GM08714 (cell line): ENCODE data around the gene SH3RF3.

Source experiments
- H3K4me3 ChIP-seq: fragments of 200-500 bp; sonication (Bioruptor generic); 2 replicates; pipeline ENCODE4 v1.5.1; 2014; ENCODE audit warnings: mild to moderate bottlenecking, low read length, inconsistent platforms
- ZNF274 ChIP-seq: IDR thresholded peaks from 2 replicates; pipeline ENCODE4 v1.6.1; 2012; ENCODE audit warnings: mild to moderate bottlenecking, low read depth, low read length

SH3RF3 gene

DNA sequence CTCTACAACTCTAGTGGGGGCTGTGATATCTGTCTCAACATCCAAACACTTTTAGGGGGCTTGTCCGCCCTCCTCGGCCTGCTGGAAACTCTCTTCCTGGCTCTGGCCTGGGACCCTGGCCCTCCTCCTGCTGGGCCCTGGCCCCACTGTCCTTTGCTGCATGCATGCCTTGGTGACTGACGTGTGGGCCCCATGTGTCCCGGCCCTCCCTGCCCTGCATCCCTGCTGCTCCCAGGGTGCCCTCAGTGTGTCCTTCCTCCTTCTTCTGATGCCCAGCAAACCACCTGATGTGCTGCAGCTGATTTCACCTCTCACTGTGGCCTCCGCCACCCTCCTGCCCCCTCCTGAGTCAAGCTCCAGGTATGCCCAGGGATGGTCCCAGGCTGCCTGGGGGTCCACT, 383.1 kb downstream of the SH3RF3 start:
- TF ChIP-seq ZNF274, result no peak
- H3K4me3 ChIP-seq, result no peak overlapping the region

DNA sequence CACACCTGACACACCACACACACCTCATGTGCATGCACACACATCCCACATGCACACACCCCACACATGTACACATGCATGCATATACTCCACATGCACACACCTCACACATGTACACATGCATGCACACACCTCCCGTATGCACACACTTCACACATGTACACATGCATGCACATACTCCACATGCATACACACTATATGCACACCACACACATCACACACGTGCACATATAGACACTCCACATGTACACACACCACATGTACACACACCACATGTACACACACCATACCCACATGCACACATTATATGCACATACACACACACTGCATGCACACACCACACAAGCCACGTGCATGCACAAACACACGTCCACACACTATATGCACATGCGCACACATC, 384.2 kb downstream of the SH3RF3 start:
- TF ChIP-seq ZNF274, result no peak

GRCh38 chr2:109513749-109514588, 385.0 kb downstream of the SH3RF3 start:
- TF ChIP-seq ZNF274, result no peak
- H3K4me3 ChIP-seq, result no peak overlapping the region

More for the DNA sequence above, 384.2 kb downstream of the SH3RF3 start:
- H3K4me3 ChIP-seq, result no peak overlapping the region

DNA sequence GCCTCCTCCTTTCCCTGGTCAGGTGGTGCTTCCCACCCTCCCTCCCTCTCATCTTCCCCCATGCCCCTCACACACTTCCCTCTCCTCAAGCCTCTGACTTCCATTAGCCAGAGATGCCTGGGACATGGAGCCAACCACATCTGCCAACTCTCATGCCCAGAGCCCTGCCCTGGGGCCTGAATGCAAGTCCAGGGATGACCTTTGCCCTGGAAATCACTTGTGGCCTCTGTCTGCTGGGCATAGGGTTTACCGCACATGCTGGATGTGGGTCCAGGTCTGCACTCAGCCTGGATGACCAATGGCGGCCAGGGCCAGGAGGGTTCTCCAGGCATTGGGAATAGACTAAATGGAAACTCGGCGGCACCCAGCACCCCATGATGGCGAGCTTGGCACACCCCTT, 385.9 kb downstream of the SH3RF3 start:
- H3K4me3 ChIP-seq, result no peak overlapping the region
- TF ChIP-seq ZNF274, result no peak

DNA sequence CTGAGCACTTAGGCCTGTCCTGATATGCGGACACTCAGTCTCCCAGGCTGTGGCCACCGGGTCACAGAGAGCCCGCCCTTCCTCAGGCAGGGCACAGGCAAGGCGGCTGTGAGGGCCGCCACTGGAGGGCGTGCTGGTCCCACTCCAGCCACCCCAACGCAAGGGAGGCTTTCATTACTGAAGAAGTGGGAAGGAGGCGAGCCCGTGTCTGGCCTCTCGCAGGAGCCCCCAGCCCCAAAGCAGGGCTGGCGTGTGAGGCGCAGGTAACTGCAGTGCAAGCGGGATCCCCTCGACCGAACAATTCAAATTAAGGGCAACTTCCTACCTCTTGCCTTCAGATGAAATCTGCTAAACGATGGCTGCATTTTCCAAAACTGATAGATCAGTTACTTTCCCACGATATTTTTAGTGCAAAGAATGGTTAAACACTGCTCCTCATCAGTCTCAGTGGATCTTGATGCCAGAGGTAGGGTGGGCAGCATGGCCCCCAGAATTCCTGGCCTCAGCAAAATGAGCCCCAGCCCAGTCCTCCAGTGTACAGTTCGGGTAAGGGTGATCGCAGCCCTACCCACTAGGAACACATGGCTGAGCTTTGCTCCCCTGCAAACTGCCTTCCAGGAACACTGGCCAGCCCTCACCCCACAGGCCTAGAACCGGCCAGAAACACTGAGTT, 387.6 kb downstream of the SH3RF3 start:
- TF ChIP-seq ZNF274, result no peak
- H3K4me3 ChIP-seq, result no peak overlapping the region

DNA sequence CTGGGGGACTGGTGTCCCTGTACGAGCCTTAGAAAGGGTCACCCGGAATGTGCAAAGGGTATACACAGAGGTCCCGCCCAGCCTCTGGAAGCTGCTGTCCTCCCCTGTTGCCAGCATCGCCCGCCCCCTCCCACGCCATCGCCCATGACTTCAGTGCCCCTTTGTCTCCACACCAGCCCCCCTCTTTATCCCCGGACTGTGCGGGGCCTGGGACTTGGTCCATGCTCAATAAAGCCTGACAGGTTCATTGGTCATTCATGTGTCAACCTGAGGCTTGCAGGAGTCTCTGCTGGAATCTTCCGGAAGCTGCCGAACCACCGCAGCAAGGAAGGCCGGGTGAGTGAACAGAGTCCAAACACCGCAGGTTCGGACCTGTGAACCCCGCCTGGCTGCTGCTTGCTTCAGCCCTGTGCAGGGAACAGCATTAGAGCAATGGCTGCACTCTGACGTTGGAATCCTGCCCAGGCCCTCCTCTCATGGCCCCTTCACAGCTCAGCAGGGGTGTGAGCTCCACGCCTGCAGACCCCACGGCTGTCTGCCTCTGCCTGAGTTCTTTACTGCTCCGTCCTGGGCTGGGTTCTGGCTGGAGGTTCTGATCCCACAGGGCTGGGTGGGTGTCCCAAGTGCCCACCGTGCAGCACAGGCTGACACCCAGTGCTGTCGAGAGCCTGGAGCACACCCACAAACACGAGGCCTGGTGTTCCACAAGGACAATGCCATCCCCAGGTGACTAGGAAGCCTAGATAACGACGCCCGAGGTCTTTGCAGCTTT, 388.3 kb downstream of the SH3RF3 start:
- TF ChIP-seq ZNF274, result no peak
- no peak overlapping the region for H3K4me3 ChIP-seq

GRCh38 chr2:109519513-109519912, 390.5 kb downstream of the SH3RF3 start:
- H3K4me3 ChIP-seq, result no peak overlapping the region
- TF ChIP-seq ZNF274, result no peak

DNA sequence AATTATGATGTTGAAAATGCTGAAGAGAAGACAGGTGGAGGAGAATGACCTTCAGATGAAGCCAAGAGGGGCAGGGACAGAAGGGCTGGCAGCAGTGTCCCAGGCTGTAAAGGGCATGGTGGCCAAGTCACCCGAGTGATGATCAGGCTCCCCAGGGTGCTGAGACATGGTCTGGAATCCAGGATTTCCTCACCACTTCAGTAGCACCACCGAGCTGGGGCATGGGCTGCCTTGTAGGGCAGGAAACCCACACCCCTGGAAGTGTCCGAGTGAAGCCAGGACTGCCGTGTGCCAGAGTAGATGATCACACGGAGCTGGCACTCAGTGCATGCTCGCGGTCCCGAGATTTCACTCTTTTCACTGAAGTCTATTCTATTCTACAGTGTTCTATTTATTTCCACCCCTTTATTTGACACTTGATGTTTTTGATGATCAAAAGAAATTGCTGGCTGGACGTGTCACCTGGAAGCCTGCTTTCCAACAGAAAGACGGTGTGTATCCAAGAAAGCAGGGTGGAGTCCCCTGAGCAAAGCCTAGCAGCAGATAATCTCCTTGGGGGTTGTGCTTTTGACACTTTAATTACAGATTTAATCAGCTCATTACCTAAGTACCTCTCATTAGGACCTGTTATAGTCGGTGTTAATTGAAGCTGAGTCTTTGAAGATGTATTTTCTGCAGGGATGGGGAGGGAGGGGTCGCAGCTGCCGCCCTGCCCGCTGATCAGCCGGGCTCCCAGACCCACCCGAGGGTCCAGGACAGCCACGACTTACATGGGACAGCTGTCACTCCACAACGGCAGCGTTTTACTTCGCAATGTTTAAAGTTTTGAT, 392.4 kb downstream of the SH3RF3 start:
- no peak for TF ChIP-seq ZNF274
- no peak overlapping the region for H3K4me3 ChIP-seq

DNA sequence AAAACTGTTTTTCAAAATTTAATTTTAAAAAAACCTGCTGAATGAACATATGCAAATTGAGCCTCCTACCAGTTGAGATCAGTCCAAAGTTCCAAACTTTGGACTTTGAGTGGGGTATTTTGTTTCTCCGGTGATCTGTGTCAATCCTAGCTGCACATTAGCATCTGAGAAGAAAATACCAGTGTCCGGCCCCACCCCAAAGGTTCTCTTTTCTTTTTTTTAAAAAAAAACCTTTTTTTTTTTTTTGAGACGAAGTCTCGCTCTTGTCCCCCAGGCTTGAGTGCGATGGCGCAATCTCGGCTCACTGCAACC, 393.0 kb downstream of the SH3RF3 start:
- H3K4me3 ChIP-seq, result no peak overlapping the region
- TF ChIP-seq ZNF274, result no peak

GRCh38 chr2:109523121-109523520, 394.1 kb downstream of the SH3RF3 start:
- TF ChIP-seq ZNF274, result no peak
- H3K4me3 ChIP-seq, result no peak overlapping the region

GRCh38 chr2:109523536-109524361, 394.7 kb downstream of the SH3RF3 start:
- TF ChIP-seq ZNF274, result no peak
- H3K4me3 ChIP-seq, result no peak overlapping the region

- no peak overlapping the region for H3K4me3 ChIP-seq
- TF ChIP-seq ZNF274, result no peak
Measured at GRCh38 chr2:109525836-109526235, 396.8 kb downstream of the SH3RF3 start.

DNA sequence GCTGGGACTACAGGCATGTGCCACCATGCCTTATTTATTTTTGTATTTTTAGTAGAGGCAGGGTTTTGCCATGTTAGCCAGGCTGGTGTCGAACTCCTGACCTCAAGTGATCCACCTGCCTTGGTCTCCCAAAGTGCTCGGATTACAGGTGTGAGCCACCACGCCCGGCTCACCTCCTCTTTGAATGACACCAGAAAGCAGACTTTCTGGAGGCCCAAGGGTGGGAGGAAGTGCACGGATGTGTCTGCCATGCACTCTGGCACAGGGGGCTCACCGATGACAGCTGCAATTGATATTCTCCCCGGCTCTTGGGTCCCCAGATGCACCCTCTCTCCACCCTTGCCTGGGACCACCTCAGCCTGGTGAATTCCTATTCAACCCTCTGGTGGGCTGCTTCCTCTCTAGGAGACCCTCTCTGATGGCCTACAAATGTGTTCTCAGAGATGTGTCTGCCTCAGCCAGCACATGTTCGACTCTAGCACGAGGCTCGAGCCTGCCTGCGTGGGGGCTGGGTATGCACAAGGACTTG, 397.5 kb downstream of the SH3RF3 start:
- no peak overlapping the region for H3K4me3 ChIP-seq
- no peak for TF ChIP-seq ZNF274
